NB4 (cell line): ENCODE results near the gene RAF1.

Experiments
- DNase-seq: peaks from one replicate; pipeline ENCODE4 v3.0.0; 2010; ENCODE audit warnings: low read depth
- H3K4me3 ChIP-seq: one replicate; pipeline ENCODE4 v1.5.1; 2011; ENCODE audit warnings: mild to moderate bottlenecking, low read depth, low read length, moderate library complexity
- MYC ChIP-seq: IDR thresholded peaks from 2 replicates; pipeline ENCODE4 v1.6.1; 2011; ENCODE audit warnings: low read depth, low read length
- POLR2A ChIP-seq: IDR thresholded peaks from 2 replicates; pipeline ENCODE4 v1.6.1; 2011; ENCODE audit warnings: mild to moderate bottlenecking; ENCODE audit not compliant: insufficient read length; ENCODE audit errors: extremely low read depth
- TF ChIP-seq, protein P1 (sequence below): IDR thresholded peaks from 2 replicates; pipeline ENCODE4 v1.6.1; 2011; ENCODE audit warnings: low read depth, low read length
- TF ChIP-seq, protein P2 (sequence below): IDR thresholded peaks from one replicate; pipeline ENCODE4 v1.5.1; 2012; ENCODE audit warnings: low read depth, low read length

RAF1 gene

DNA sequence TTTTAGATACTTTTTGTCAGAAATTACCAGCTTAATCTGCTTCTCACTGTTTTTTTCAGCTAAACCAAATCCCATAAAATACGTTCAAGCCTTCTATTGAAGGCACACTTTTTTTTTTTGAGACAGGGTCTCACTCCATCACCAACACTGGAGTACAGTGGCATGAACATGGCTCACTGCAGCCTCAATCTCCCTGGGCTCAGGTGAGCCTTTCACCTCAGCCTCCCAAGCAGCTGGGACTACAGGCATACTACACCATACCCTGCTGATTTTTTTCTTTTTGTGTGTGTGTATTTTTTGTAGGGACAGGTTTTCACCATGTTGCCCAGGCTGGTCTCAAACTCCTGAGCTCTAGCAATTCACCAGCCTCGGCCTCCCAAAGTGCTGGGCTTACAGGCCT, 3.7 kb downstream of the RAF1 start:
- H3K4me3 ChIP-seq, result no peak overlapping the region
- DNase-seq, result no peak

DNA sequence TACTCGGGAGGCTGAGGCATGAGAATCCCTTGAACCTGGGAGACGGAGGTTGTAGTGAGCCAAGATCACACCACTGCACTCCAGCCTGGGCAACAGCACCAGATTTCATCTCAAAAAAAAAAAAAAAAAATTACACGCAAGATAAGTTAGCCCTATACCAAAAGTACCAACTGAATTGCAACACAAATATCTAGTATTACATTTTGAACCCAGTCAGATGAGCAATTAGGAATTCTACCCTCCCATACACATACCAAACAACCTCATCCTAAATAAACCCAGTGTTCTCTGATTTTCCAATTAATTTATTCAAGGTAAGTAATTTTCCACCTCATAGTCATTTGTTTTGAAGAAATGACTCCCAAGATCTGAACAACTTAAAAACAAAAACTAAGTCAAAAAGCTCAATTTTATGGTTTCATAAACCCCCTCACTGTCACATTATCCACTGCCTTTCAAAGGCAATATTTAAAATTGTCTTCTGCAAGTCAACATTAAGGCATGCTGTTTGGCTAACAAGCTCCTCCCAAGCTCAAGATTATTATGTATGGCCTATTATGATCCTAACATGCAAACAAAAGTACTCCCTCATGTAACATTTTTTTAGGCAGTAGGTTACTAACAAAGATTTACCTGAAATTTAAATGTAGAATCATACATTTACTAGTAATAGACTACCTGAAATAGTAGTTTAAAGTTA, 4.5 kb downstream of the RAF1 start:
- TF ChIP-seq MYC, result no peak
- TF ChIP-seq, protein P1, sequence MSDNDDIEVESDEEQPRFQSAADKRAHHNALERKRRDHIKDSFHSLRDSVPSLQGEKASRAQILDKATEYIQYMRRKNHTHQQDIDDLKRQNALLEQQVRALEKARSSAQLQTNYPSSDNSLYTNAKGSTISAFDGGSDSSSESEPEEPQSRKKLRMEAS, result no peak
- no peak for TF ChIP-seq POLR2A
- TF ChIP-seq, protein P2, sequence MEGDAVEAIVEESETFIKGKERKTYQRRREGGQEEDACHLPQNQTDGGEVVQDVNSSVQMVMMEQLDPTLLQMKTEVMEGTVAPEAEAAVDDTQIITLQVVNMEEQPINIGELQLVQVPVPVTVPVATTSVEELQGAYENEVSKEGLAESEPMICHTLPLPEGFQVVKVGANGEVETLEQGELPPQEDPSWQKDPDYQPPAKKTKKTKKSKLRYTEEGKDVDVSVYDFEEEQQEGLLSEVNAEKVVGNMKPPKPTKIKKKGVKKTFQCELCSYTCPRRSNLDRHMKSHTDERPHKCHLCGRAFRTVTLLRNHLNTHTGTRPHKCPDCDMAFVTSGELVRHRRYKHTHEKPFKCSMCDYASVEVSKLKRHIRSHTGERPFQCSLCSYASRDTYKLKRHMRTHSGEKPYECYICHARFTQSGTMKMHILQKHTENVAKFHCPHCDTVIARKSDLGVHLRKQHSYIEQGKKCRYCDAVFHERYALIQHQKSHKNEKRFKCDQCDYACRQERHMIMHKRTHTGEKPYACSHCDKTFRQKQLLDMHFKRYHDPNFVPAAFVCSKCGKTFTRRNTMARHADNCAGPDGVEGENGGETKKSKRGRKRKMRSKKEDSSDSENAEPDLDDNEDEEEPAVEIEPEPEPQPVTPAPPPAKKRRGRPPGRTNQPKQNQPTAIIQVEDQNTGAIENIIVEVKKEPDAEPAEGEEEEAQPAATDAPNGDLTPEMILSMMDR, result no peak
- DNase-seq, result no peak
- peak overlapping the region; percentile 25 for H3K4me3 ChIP-seq

More for the DNA sequence above, 3.7 kb downstream of the RAF1 start:
- TF ChIP-seq POLR2A, result no peak
- TF ChIP-seq MYC, result no peak
- TF ChIP-seq, protein P2, result no peak
- TF ChIP-seq, protein P1, result no peak

DNA sequence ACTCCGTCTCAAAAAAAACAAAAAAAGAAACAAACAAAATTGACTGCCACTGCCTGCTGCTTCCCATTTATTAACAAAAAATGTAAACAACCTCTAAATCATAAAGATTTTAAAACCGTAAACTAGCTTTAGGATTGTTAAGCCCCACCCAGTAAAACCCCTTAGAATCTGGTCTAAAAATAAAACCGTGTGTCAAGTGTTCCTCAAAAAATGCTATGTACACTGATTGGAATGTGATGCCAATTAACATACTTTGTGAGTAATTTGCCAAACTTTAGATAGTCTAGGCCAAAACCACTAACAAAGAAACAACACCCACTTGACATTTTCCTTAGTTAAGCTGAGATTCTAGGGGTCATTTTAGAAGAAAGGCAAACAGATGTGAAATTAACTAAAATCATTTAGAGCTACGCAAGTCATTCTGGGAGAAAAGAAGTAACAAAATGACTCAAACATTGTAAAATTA, 5.3 kb downstream of the RAF1 start:
- no peak for DNase-seq
- TF ChIP-seq, protein P2, result no peak
- TF ChIP-seq POLR2A (no peak), MYC (no peak)
- TF ChIP-seq, protein P1, result no peak
- no peak overlapping the region for H3K4me3 ChIP-seq

DNA sequence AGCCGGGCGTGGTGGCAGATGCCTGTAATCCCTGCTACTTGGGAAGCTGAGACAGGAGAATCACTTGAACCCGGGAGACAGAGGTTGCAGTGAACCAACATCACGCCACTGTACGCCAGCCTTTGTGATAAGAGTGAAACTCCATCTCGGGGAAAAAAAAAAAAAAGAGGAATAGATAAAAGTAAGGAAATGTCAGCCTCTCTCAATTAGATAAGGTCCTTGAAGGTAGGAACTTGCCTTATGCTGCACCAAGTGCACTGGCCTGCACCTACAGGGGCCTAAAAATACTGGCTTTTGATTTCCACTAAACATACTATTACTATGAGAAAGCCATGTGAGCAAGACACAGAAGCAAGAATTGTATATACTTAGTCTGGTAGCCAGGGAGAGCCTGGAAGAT, 7.1 kb downstream of the RAF1 start:
- H3K4me3 ChIP-seq, result no peak overlapping the region
- DNase-seq, result no peak
- TF ChIP-seq, protein P1, result no peak
- TF ChIP-seq, protein P2, result no peak

DNA sequence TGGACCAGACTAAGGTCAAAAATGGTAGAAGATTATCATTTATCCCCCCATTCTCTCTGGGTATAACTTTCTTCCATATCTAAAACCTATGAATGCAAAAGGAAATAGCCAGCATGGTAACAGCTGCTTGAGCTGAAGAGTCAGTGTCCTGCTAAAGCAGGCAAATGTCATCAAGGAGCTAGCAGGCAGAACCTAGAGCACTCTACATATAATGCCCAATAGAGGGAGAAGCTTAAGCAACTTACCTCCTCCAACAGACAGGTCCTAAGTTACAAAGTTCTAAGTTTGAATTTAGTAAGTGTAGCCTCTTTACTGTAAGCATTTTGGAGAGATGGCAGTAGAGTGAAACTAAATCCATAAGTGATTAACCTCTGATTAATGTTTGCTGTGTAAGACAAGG, 7.7 kb downstream of the RAF1 start:
- DNase-seq, result no peak
- TF ChIP-seq, protein P1, result no peak
- TF ChIP-seq, protein P2, result no peak
- TF ChIP-seq POLR2A, result no peak
- no peak for TF ChIP-seq MYC
- no peak overlapping the region for H3K4me3 ChIP-seq
